ENCODE results near the gene CA6.
"Not testable (repeated sequence)": the region's sequence is repeated elsewhere in the genome, so short reads cannot be mapped to it uniquely, and the experiment has no call there.

CA6 gene

DNA sequence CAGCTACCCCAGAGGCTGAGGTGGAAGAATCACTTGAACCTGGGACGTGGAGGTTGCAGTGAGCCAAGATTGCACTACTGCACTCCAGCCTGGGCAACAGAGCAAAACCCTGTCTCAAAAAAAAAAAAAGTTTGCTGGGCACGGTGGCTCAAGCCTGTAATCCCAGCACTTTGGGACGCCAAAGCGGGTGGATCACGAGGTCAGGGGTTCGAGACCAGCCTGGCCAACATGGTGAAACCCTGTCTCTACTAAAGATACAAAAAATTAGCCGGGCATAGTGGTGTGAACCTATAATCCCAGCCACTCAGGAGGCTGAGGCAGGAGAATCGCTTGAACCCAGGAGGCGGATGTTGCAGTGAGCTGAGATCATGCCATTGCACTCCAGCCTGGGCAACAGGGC, 23.2 kb downstream of the CA6 start:
- DNase-seq (ENCODE audit: low read depth in 2 of 3, low spot score in 2 of 3), result not testable (repeated sequence)

DNA sequence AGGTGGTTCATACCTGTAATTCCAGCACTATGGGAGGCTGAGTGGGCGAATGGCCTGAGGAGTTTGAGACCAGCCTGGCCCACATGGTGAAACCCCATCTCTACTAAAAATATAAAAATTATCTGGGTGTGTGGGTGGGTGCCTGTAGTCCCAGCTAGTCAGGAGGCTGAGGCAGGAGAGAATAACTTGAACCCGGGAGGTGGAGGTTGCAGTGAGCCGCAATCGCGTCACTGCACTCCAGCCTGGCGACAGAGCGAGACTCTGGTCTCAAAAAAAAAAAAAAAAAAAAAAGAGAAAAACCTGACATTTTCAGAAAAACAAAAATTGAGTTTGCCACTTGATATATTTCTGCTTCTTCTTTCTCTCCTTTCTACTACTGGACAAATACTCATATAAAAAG, 24.3 kb downstream of the CA6 start:
- no peak for DNase-seq (ENCODE audit: low read depth in 2 of 3, low spot score in 2 of 3)

DNA sequence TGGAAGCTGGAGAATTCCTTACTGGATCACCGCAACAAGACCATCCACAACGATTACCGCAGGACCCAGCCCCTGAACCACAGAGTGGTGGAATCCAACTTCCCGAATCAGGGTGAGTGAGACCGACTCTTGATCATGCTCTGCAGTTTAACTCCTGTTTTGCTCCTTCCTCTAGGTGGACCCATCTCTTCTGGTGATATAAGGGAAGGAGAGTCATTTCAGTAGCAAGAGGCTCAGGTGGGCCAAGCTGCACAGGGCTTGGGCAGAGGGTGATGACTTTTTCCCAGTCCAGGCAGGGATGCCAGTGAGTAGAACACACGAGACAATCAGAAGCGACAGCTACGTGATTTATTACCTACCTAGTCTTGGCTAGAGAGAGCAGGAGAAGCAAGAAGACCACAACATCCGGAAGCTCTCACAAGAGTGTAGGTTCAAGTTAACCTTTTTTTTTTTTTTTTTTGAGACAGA, 25.2 kb downstream of the CA6 start:
- DNase-seq (ENCODE audit: low read depth in 2 of 3, low spot score in 2 of 3), result no peak

DNA sequence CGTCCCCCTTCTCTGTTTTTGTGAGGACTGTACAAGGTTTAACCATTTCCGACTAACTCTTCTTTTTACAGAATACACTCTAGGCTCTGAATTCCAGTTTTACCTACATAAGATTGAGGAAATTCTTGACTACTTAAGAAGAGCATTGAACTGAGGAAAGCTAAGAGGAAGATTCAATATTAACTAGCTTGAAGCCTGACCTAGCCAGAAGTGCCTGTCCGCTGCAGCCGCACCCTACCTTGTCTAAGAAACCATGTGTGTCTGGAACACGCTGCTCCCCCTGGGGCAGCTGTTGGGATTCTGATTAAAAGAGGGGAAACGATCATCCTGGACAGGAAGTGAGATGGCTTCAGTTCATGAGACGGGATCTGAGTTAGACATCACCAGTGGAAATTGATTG, 28.9 kb downstream of the CA6 start:
- no peak for DNase-seq (ENCODE audit: low read depth in 2 of 3, low spot score in 2 of 3)

DNA sequence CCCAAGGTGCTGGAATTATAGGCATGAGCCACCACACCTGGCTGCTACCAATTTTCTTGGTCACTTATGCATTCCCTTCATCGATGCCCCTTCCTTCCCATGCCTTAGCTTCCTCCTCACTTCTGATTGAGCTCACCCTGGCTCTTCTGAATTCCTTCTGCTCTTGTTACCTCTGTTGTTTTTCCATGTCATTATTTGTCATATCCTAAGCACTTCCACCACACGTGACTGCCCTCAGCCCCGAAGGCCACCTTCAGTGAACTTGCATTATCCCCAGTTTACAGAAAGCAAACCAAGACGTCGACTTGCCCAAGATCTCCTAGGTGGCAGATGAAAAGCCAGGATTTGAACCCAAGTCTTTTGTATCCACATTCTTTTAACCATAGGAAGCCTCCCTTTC, 30.7 kb downstream of the CA6 start:
- DNase-seq (ENCODE audit: low read depth in 2 of 3, low spot score in 2 of 3), result no peak

DNA sequence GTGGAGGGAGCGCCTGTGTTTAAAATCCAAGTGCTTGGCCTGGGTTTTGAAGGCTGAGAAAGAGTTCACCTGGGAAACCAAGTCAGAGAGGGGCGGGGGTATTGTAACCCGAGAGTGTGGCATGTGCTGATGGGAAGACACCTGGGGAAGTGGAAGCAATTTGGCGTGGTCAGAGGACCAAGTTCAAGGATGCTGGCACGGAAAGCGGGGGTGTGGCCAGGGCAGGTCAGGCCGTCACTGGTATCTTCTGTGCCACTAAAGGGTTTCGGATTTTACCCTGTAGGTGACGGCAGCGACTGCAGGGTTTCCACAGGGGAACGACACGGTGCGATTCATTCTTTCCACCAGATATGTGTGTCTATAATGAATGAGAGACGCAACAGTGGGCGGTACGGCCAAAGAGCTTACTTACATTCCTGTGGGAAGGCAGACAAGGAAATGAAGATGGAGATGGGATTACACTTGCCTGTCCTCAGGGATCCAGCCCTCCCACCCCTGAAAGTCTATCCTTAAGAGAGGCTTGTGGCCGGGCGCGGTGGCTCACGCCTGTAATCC, 31.3 kb downstream of the CA6 start:
- DNase-seq (ENCODE audit: low read depth in 2 of 3, low spot score in 2 of 3), result no peak

DNA sequence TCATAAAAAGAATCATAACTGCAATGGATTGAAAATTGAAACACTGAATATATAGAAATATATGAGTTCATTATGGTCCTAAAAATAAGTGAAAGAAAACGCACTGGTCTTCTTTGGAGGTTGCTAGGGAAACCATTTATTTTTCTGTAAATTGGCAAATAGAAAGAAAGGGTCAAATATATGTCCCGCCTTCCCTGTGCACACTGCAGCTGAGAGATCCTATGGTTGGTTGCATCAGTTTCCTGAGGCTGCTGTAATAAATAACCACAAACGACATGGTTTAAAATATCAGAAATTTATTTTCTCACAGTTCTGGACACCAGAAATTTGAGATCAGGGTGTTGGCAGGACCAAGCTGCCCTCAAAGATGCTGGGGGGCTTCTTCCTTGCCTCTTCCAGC, 35.0 kb downstream of the CA6 start:
- no peak for DNase-seq (ENCODE audit: low read depth in 2 of 3, low spot score in 2 of 3)

DNA sequence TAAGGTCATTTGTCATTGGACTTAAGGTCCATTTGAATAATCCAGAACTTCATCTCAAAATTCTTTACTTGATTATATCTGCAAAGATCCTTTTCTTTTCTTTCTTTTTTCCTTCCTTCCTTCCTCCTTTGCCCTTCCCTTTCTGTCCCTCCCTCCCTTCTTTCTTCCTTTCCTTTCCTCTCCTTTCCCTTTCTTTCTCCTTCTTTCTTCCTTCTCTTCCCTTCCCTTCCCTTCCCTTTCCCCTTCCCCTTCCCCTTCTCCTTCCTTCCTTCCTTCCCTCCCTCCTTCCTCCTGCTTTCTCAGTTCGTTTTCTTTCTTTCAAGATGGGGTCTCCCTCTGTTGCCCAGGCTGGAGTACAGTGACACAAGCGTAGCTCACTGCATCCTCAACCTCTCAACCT, 35.5 kb downstream of the CA6 start:
- no peak for DNase-seq (ENCODE audit: low read depth in 2 of 3, low spot score in 2 of 3)

DNA sequence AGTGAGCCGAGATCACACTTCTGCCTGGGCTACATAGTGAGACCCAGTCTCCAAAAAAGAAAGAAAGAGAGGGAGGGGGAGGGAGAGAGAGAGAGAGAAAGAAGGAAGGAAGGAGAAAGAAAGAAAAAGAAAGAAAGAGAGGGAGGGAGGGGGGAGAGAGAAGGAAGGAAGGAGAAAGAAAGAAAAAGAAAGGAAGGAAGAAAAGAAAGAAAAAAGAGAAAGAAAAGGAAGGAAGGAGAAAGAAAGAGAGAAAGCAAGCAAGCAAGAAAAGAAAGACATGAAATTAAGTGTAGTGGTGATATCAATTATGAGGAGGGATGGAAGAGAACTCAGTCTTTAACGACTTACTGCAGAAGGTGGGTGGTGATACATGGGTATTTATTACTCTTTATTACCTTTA, 38.5 kb downstream of the CA6 start:
- no peak for DNase-seq (ENCODE audit: low read depth in 2 of 3, low spot score in 2 of 3)

DNA sequence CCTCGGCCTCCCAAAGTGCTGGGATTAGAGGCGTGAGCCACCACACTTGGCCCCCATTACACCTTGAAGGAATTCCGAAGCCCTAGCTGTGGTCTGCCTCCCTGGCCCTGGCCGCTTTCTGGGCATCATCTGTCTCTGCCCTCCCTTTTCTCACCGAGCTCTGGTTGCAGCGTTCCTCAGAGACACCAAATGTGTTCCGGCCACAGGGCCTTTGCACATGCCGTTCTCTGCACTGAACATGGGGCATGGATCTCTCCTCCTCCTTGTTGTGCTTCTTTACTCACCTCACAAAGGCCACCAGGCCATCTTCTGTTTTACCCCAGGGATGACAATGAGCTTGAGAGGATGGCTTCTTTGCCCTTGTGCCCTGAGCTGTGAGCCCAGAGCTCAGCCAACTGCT, 39.3 kb downstream of the CA6 start:
- no peak for DNase-seq (ENCODE audit: low read depth in 2 of 3, low spot score in 2 of 3)

DNA sequence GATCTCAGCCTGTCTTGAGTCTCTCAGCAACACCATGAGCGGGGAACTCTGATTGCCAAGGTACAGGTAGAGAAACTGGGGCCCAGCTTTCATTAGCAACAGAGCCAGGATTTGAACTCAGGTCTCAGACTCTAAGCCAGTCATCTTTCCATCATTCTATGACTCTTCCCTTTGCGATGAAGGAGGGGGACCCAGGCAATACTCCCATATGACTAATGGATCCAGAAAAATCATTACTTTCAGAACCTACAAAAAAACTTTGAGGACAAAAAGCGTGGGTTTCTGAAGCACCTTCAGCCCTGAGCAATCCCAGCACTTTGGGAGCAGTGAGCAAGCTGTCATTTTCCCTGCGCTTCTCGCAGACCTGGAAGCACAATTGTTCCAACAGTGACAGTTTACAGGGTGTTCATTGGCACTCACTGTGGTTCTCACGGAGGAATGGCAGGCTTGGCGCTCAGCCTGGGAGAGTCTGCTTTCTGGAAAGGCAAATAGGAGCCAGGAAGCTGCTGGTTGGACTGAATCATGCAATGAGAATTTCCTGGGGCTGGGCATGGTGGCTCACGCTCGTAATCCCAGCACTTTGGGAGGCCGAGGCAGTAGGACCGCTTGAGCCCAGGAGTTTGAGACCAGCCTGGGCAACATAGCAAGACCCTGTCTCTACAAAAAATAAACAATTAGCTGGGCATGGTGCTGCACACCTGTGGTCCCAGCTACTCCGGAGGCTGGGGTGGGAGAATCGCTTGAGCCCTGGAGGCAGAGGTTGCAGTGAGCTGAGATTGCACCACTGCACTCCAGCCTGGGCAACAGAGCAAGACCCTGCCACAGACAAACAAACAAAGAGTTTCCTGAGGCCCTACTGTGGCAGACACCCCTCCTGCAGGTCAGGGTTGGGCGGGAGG, 40.5 kb downstream of the CA6 start:
- DNase-seq (ENCODE audit: low read depth in 2 of 3, low spot score in 2 of 3), result no peak

DNA sequence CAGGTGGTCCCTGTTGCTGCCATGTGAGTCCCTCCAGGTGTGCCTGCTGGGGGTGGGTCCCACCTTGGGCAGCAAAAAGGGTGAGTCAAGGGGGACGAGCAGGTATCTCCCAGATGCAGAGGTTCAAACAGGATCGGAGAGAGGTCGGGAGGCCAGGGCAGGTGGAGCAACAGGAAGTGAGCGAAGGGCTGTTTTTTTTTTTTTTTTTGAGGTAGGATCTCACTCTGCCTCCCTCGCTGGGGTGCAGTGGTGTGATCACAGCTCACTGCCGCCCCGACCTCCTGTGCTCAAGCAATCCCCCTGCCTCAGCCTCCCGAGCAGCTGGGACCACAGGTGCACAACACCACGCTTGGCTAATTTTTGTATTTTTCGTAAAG, 41.1 kb downstream of the CA6 start:
- no peak for DNase-seq (ENCODE audit: low read depth in 2 of 3, low spot score in 2 of 3)

DNA sequence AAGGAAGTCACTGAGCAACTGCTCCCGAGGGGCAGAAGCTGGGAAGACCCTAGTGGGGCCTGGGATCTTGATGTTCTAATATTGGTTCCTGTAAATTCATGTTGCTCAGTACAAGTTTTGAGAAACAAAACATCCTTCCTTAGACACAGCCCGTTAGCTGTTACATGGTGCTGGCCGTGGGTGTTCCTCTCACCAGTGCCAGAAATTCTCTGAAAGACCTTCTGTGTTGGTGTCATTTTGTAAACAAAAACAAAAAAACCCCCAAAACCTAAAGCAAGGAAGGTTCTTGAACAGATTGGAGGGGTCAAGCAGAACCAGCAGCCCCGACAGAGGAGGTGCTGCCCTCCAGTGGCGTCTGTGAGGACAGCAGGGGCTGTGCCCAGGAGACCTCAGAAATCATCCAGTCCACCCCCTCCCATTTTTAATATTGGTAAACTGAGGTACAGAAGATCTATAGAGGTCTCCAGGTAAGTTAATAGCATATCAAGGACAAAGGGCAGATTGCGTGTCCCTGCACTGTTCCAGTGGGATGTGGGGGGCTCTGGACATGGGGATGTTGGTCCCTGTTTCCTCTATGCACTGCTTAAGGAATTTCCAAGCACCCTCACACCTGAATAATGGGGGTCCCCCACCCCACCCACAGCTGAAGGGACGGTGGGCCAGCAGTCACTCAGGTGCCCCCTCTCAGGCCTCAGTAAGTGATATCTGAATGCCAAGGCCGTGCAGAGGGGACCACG, 42.4 kb downstream of the CA6 start:
- peak in 1 of 3 experiments; percentile 77 for DNase-seq (ENCODE audit: low read depth in 2 of 3, low spot score in 2 of 3)

DNA sequence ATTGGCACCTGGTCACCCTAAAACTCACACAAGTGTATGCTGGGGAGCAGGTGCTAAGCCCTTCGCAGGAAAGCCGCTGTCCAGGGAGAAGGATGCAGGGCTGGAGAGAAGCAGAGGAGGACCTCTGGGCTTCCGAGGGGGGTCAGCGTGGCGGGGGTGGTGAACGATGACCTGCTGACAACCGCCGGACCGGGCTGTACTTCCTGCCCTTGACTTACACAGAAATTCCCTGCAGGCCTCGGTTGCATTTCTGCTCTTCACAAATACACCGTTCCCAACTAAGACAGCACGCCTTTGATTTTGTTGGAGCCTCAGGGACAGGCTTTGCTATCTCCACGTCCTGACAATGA, 42.9 kb downstream of the CA6 start:
- no peak for DNase-seq (ENCODE audit: low read depth in 2 of 3, low spot score in 2 of 3)

DNA sequence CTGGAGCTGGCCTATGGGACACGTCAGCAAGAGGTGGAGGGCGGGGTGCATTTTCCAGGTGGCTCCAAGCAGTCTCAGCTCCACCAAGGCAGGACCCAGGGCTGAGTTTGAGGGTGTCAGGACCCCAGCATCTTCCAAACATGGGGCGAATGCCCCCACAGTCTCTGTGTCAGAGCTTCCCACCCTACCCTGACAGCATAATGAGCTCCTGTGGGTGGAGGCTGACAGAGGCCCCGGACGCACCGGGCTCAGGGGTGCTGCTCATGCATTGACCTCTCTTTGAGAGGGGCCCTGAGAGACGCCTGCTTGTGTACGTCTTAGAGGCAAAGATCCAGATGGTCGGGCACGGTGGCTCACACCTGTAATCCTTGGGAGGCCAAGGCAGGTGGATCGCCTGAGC, 43.4 kb downstream of the CA6 start:
- no peak for DNase-seq (ENCODE audit: low read depth in 2 of 3, low spot score in 2 of 3)

DNA sequence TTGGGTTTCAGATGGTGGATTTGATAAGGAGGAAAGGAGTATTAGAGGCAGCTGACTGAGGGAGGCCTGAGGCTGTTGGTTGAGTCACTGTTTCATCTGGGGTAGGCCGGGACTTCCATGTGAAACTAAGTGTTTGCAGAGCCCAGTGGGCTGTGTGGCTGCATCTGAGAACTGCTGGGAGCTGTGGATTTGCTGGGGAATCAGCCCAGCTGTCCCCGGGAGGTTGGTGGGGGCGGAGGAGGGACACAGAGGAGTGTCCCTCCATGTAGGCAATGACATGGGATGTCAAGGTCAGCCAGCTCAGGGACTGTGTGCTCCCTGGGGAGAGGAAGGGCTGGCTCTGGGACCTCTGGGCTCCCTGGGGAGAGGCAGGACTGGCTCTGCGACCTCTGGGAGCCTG, 44.2 kb downstream of the CA6 start:
- no peak for DNase-seq (ENCODE audit: low read depth in 2 of 3, low spot score in 2 of 3)

DNA sequence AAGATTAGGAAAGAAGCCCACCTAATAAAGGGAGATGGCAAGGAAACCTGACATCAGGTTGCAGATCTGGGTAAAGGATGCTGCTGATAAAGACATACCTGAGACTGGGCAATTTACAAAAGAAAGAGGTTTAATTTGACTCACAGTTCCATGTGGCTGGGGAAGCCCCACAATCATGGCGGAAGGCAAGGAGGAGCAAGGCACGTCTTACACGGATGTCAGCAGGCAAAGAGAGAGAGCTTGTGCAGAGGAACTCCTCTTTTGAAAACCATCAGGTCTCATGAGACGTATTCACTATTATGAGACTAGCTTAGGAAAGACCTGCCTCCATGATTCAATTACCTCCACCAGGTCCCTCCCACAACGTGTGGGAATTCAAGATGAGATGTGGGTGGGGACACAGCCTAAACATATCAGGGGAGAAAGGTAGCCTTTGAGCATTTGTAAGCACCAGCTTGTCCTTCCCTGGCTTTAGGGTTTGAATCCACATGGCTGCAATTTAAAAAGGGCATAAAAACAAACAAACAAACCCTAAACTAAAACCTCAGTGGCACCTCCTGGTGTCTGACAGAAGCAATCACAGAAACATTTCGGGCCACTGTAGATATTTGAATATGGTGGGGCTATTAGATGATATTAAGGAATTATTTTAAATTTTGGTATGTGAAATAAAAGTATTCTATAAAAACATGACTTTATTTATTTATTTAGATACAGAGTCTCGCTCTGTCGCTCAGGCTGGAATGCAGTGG, 47.4 kb downstream of the CA6 start:
- DNase-seq (ENCODE audit: low read depth in 2 of 3, low spot score in 2 of 3), result no peak

DNA sequence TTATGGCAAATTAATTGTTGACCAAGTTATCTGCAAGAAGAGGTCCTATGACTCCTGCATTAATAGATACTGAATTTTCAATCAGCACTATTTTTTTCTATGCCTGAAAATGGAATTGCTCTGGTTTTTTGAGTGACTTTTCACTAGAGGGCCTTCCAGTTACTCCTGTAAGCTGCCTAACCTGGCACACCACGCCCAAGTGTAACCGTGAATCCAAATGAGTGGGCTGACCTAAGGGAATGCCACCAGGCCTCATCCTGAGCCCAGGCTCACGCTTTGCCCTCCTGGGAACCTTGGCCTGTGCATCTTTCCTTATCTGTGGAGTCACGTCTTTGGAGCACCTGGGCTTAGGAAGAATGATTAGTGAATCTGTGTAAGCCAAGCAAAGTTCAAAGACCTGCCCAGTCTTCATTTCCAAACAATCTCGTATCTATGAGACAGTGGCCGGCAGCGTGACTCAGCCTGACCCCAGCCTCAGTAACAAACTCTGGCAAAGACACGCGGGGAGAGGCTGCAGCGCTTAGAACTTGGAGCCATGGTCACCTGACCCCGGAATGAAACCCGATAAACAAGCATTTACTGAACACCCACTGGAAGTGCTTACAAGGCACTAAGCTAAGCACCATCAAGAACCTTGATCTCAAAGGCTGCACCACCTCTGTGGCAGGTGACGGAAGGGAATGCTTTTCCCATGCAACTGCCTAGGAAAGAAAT, 48.5 kb downstream of the CA6 start:
- not testable (repeated sequence) for DNase-seq (ENCODE audit: low read depth in 2 of 3, low spot score in 2 of 3)

DNA sequence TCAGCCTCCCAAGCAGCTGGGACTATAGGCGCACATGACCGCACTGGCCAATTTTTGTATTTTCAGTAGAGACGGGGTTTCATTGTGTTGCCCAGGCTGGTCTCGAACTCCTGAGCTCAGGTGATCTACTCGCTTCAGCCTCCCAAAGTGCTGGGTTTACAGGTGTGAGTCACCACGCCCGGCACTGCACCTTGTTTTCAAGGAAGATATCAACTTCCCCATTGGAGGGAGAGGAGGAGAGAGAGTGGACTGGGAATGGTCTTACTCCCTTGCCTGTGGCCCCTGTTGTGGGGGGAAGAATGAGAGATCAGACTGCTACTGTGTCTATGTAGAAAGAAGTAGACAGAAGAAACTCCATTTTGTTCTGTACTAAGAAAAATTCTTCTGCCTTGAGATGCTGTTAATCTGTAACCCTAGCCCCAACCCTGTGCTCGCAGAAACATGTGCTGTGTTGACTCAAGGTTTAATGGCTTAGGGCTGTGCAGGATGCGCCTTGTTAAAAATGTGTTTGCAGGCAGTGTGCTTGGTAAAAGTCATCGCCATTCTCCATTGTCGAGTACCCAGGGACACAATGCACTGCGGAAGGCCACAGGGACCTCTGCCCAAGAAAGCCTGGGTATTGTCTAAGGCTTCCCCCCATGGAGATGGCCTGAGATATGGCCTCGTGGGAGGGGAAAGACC, 56.0 kb downstream of the CA6 start:
- not testable (repeated sequence) for DNase-seq (ENCODE audit: low read depth in 2 of 3, low spot score in 2 of 3)

DNA sequence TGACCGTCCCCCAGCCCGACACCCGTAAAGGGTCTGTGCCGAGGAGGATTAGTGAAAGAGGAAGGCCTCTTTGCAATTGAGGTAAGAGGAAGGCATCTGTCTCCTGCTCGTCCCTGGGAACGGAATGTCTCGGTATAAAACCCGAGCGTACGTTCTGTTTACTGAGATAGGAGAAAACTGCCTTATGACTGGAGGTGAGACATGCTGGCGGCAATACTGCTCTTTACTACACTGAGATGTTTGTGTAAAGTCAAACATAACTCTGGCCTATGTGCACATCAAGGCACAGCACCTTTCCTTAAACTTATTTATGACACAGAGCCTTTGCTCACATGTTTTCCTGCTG, 56.5 kb downstream of the CA6 start:
- DNase-seq (ENCODE audit: low read depth in 2 of 3, low spot score in 2 of 3), result not testable (repeated sequence)

All from activated CD8-positive, alpha-beta memory T cell treated with anti-CD3 and anti-CD28 coated beads for 48 hours (primary cell).